Activated CD4-positive, alpha-beta memory T cell treated with anti-CD3 and anti-CD28 coated beads, Interleukin-2, amount 10 ng/mL, durations not matched to agents 7 days and 5 days (primary cell): ENCODE data around the gene ITGB2. TPM values are rescaled to one million over a fixed set of nuclear protein-coding genes. Genes with fewer than 3 reads are reported as not detected.
A peak's percentile ranks its signal among the peaks of the same experiment; 100 is the strongest.

Experiments used
- CTCF ChIA-PET: fragments of 350-600 bp; sonication (Branson Sonifier 250); formaldehyde crosslinking; loops from one replicate; lab custom pipeline; 2021; ENCODE audit warnings: antibody characterized with exemption, inconsistent platforms; lab: Charles Lee
- POLR2A ChIA-PET: fragments of 350-600 bp; sonication (Branson Sonifier 250); formaldehyde crosslinking; loops from one replicate; lab custom pipeline; 2021; ENCODE audit warnings: antibody characterized with exemption; lab: Charles Lee
- DNase-seq: peaks from one replicate; pipeline ENCODE4 v3.0.0-alpha.2; 2020
- H3K27ac Mint-ChIP-seq: one replicate; pipeline ENCODE4 v1.8.0; 2021; ENCODE audit warnings: mild to moderate bottlenecking, mixed read lengths
- H3K27me3 Mint-ChIP-seq: one replicate; pipeline ENCODE4 v1.8.0; 2021; ENCODE audit warnings: mixed read lengths
- H3K36me3 Mint-ChIP-seq: one replicate; pipeline ENCODE4 v1.8.0; 2021; ENCODE audit warnings: low read depth, mixed read lengths
- H3K4me1 Mint-ChIP-seq: one replicate; pipeline ENCODE4 v1.8.0; 2021; ENCODE audit warnings: mixed read lengths
- H3K4me3 Mint-ChIP-seq: one replicate; pipeline ENCODE4 v1.8.0; 2021; ENCODE audit warnings: mild to moderate bottlenecking, mixed read lengths
- H3K9me3 Mint-ChIP-seq: one replicate; pipeline ENCODE4 v1.8.0; 2021; ENCODE audit warnings: mixed read lengths
- total RNA-seq, 2 experiments: library from RNA; stranded (reverse); gene quantifications; one replicate each; pipeline ENCODE4 v1.2.3, GENCODE V29; 2021

Gene ITGB2
- total RNA-seq, 2 experiments from 2014 or later: 631 to 642 TPM

DNA sequence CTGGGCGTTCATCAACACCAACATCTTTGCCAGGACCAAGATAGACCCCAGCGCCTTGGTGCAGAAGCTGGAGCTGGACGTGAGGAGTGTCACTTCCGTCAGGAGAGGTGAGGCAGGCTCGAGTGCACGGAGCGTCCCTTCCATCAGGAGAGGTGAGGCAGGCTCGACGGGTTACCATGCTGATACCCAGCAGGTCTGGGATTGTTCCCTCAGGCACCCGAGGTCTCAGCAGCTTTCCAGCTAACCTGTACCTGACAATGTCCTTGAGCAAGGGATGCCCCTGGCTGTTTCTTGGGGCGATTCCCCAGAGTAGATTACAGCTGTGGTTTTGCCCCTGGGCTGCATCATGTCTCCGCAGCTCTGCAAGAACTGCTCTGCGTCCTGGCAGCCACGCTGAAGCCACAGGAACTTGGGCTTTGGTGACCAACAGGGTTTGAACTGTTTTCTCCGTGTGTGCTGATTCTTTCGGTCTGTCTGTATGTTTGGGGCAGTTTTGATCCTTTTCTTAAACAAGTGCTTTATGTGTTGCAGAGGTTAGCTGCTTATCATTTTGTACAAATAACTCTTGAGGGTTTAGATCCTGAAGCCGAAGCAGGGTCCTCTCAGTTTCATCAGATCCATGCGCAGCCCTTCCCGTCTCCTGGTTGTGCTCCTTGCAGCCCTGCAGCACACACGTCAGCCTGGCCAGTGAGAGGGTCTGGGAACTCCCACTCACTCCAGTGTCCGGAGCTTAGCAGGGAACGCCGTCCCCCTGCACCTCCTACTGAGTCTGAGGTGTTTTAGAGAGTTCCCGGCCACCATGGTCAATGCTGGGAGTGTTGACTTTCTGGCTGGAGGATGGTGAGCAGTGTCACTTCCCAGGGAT, 23.2 kb upstream of the ITGB2 start:
- Mint-ChIP-seq H3K4me1 (peaks cover 48% of the 10 kb centered on the region), H3K4me3 (no peak overlapping the region), H3K27ac (no peak overlapping the region), H3K27me3 (no peaks in the 10 kb centered on the region), H3K36me3 (peaks cover 23% of the 10 kb centered on the region), H3K9me3 (no peaks in the 10 kb centered on the region)
- DNase-seq: no peak
- CTCF ChIA-PET: interaction anchor here (11.6 to 11.8 kb wide), 2 partner anchors 185 to 195 kb away, joined by 150 to 178 read pairs; no protein-coding TSS in a partner anchor
- POLR2A ChIA-PET: interaction anchor here (0.9 to 1.6 kb wide), 3 partner anchors 12 to 182 kb away, joined by 3 to 4 read pairs (median 3); no protein-coding TSS in a partner anchor

DNA sequence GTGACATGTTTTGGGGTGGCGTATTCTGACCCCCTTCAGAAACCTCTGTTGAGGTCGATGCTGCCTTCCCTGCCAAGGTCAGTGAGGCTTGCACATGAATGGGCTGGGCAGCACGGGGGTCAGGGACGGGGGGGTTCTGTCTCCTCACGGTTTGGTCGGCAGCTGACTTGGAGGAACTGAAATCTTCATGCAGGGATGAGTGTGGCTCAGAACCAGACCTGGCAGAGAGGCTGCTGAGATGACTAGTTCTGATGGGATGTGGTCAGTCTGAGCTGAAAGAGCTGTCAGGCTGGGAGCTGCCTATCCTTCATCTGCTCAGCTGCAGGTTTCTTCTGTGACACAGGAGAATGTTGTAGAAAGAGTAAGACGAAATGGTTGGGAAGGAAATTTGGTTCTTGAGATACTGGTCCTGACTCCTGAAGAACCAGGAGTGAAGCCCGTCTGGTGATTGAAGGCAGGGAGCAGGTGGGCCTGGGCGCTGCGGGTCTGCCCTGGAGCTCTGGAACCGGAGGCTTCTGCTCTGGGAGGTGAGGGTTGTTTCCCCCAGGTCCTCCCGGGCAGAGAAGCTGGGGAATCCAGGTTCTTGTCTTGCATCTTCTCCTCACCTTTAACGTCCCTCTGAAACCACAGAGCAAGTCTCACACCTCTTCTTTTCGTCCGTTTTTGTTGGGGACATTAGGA, 22.4 kb upstream of the ITGB2 start:
- CTCF ChIA-PET: interaction anchor here (11.6 to 11.8 kb wide), 2 partner anchors 185 to 196 kb away, joined by 150 to 178 read pairs; no protein-coding TSS in a partner anchor
- Mint-ChIP-seq H3K9me3 (no peaks in the 10 kb centered on the region), H3K4me3 (no peak overlapping the region), H3K27ac (no peak overlapping the region), H3K36me3 (peaks cover 23% of the 10 kb centered on the region), H3K27me3 (no peaks in the 10 kb centered on the region), H3K4me1 (peaks cover 55% of the 10 kb centered on the region)
- POLR2A ChIA-PET: interaction anchor here (1.2 to 1.6 kb wide), 2 partner anchors 50 to 182 kb away, joined by 3 to 4 read pairs; no protein-coding TSS in a partner anchor
- DNase-seq: no peak

DNA sequence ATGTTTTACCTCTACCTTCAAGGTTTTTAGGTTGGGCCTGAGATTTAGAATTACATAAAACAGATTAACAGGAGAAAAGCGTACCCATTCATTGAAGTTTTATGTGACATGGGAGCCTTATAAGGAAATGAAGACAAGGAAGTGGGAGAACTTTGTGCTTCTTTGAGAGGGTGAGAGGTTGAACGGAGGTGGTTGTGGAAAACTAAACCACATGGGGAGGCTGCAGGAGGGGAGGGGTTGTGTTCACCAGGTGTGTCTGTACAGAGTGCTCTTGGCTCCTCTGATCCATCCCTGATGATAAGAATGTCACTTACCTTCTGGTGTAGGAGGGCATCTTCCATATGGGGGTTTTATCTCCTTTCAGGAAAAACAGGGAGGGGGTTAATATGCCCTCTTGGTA, 21.9 kb upstream of the ITGB2 start:
- H3K27me3 Mint-ChIP-seq: no peaks in the 10 kb centered on the region
- H3K36me3 Mint-ChIP-seq: peaks cover 23% of the 10 kb centered on the region
- peak overlapping the region; percentile 42 for H3K27ac Mint-ChIP-seq
- CTCF ChIA-PET: interaction anchor here (11.6 to 11.8 kb wide), 2 partner anchors 186 to 197 kb away, joined by 150 to 178 read pairs; no protein-coding TSS in a partner anchor
- no peaks in the 10 kb centered on the region for H3K9me3 Mint-ChIP-seq
- peaks cover 56% of the 10 kb centered on the region for H3K4me1 Mint-ChIP-seq
- POLR2A ChIA-PET: interaction anchor here (1.1 kb wide), 1 partner anchor 15 kb away, joined by 3 read pairs; no protein-coding TSS in a partner anchor
- DNase-seq: no peak
- H3K4me3 Mint-ChIP-seq: peak overlapping the region; percentile 59

GRCh38 chr21:44941567-44941966, 20.9 kb upstream of the ITGB2 start:
- H3K4me1 Mint-ChIP-seq: peaks cover 57% of the 10 kb centered on the region
- peaks cover 23% of the 10 kb centered on the region for H3K36me3 Mint-ChIP-seq
- POLR2A ChIA-PET: interaction anchor here (0.6 to 1.1 kb wide), 2 partner anchors 14 to 27 kb away, joined by 3 read pairs; no protein-coding TSS in a partner anchor
- CTCF ChIA-PET: interaction anchor here (1.3 to 11.8 kb wide), 4 partner anchors 24 to 198 kb away, joined by 3 to 178 read pairs (median 77); no protein-coding TSS in a partner anchor
- H3K27me3 Mint-ChIP-seq: no peaks in the 10 kb centered on the region
- peak overlapping the region; percentile 86 for H3K4me3 Mint-ChIP-seq
- H3K9me3 Mint-ChIP-seq: no peaks in the 10 kb centered on the region
- no peak for DNase-seq
- no peak overlapping the region for H3K27ac Mint-ChIP-seq

DNA sequence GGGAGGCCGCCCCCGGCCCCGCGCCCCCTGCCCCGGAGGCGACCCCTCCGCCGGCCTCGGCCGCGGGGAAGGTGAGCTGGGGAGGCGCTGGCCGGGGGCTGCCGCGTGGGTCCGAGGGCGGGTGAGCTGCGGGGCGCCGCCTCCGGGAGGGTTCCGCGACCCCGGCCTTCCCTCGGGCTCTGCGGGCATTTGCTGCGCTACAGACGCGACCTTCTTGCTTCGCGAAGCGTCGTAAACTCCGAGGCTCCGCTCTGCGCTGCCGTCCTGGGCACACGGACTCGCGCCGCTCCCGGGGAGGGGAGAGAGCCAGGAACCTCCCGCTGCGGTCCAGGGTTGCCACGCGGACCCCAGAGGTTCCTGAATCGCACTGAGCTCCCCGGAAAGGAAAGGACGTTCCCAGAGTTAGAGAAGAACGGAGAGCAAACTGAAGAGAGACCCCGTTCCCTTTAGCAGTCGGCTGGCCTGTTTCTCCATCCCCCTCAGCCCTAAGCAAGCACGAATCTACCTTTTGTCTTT, 19.5 kb upstream of the ITGB2 start:
- CTCF ChIA-PET: interaction anchor here (0.6 to 11.8 kb wide), 7 partner anchors 8 to 353 kb away, joined by 3 to 178 read pairs (median 5); no protein-coding TSS in a partner anchor
- Mint-ChIP-seq H3K27me3 (no peaks in the 10 kb centered on the region), H3K4me1 (peaks cover 56% of the 10 kb centered on the region), H3K36me3 (peaks cover 19% of the 10 kb centered on the region), H3K4me3 (peak overlapping the region; percentile 86), H3K9me3 (no peaks in the 10 kb centered on the region), H3K27ac (peak overlapping the region; percentile 69)
- POLR2A ChIA-PET: interaction anchor here (0.7 to 1.7 kb wide), 16 partner anchors 8 to 147 kb away, joined by 3 to 11 read pairs (median 4); partner anchors contain the start of genes ITGB2, PTTG1IP and UBE2G2
- DNase-seq: peak; percentile 31

DNA sequence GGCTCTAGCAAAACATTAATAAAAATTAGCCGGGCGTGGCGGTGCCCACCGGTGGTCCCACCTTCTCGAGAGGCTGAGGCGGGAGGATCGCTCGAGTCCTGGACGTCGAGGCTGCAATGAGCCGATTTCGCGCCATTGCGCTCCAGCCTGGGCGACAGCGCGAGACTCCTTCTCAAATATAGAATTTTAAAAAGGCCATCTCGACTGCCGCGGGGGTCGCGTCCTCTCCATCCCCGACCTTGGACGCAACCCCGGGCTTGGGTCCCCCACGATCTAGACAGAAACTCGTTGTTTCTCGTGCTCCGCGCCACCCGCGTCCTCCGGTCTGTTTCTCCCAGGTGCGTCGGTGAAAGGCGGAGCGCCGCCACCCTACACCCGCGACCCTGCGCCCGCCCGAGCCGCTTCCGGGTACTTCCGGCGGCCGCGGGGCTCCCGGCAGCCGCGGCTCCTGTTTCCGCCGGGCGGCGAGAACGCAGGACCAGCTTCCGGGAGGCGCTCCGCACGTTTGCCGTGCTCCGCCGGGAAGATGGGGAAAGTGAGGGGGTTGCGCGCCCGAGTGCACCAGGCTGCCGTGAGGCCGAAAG, 18.9 kb upstream of the ITGB2 start, which contains the start of gene SLX9:
Gene SLX9, plus strand, starts transcription at position 498 of the 584 bp plus-strand sequence. Its CDS starts 29 bp downstream, at position 527.
- CTCF ChIA-PET: interaction anchor here (1.1 to 11.8 kb wide), 5 partner anchors 8 to 200 kb away, joined by 3 to 178 read pairs (median 5); no protein-coding TSS in a partner anchor
- H3K9me3 Mint-ChIP-seq: no peaks in the 10 kb centered on the region
- peaks cover 53% of the 10 kb centered on the region for H3K4me1 Mint-ChIP-seq
- peak; percentile 81 for DNase-seq
- peaks cover 15% of the 10 kb centered on the region for H3K36me3 Mint-ChIP-seq
- POLR2A ChIA-PET: interaction anchor here (0.7 to 1.7 kb wide), 15 partner anchors 8 to 146 kb away, joined by 3 to 11 read pairs (median 4); partner anchors contain the start of genes ITGB2, PTTG1IP and UBE2G2
- H3K27me3 Mint-ChIP-seq: no peaks in the 10 kb centered on the region
- peak within 1 kb of the TSS; percentile 86 for H3K4me3 Mint-ChIP-seq
- H3K27ac Mint-ChIP-seq: peak within 1 kb of the TSS; percentile 73

DNA sequence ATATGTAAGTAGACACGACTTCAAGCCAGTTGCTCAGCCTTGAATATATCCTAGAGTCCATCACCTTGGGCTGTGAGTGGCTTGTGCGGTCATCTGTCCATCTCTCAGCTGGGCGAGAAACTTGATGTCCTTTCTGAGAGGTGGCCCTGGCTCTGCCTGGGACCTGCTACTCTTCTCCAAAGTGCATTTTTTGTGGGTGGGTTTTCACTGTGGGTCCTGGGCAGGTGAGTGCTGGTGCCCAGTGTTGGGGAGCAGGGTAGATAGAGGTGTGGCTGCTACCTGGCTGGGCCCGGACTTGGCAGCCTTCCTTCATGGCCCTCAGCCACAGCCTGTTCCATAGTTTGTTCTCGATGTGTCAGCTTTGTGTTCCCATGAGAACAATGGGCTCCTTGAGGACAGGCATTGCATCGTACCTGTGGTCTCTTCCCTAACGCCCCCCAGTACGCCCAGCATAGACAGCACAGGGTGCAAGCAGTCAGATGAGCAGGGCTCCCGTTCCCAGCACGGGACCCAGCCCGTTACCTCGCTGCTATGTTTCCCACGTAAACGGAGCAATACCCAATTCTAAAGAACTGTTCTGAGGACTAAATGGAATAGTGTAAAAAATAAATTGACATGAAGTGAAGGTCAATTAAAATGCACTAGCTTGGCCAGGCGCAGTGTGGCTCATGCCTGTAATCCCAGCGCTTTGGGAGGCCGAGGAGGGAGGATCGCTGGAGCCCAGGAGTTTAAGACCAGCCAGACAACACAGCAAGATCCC, 18.3 kb upstream of the ITGB2 start:
- H3K9me3 Mint-ChIP-seq: no peaks in the 10 kb centered on the region
- H3K27ac Mint-ChIP-seq: peak overlapping the region; percentile 73
- H3K4me1 Mint-ChIP-seq: peaks cover 48% of the 10 kb centered on the region
- POLR2A ChIA-PET: interaction anchor here (1.0 to 1.7 kb wide), 10 partner anchors 7 to 146 kb away, joined by 3 to 11 read pairs (median 4); partner anchors contain the start of genes ITGB2 and PTTG1IP
- no peaks in the 10 kb centered on the region for H3K27me3 Mint-ChIP-seq
- CTCF ChIA-PET: interaction anchor here (1.1 to 11.8 kb wide), 3 partner anchors 11 to 190 kb away, joined by 3 to 150 read pairs (median 5); no protein-coding TSS in a partner anchor
- peaks cover 10% of the 10 kb centered on the region for H3K36me3 Mint-ChIP-seq
- DNase-seq: no peak
- peak overlapping the region; percentile 81 for H3K4me3 Mint-ChIP-seq

- no peaks in the 10 kb centered on the region for H3K27me3 Mint-ChIP-seq
- H3K4me3 Mint-ChIP-seq: no peak overlapping the region
- ChIA-PET CTCF (interaction anchor here (0.5 kb wide), 1 partner anchor 339 kb away, joined by 3 read pairs; no protein-coding TSS in a partner anchor), POLR2A (interaction anchor here (1.4 to 2.2 kb wide), 2 partner anchors 42 to 61 kb away, joined by 7 to 8 read pairs; partner anchors contain the start of gene PTTG1IP)
- peaks cover 32% of the 10 kb centered on the region for H3K4me1 Mint-ChIP-seq
- no peaks in the 10 kb centered on the region for H3K9me3 Mint-ChIP-seq
- DNase-seq: no peak
- H3K27ac Mint-ChIP-seq: no peak overlapping the region
- peaks cover under 1% of the 10 kb centered on the region for H3K36me3 Mint-ChIP-seq
Measured at GRCh38 chr21:44935533-44935927, 14.8 kb upstream of the ITGB2 start.

- H3K4me1 Mint-ChIP-seq: peaks cover 33% of the 10 kb centered on the region
- ChIA-PET CTCF (interaction anchor here (0.9 to 1.2 kb wide), 3 partner anchors 21 to 141 kb away, joined by 3 to 8 read pairs (median 3); no protein-coding TSS in a partner anchor), POLR2A (interaction anchor here (1.4 to 2.2 kb wide), 3 partner anchors 22 to 61 kb away, joined by 7 to 8 read pairs (median 7); partner anchors contain the start of gene PTTG1IP)
- no peaks in the 10 kb centered on the region for H3K9me3 Mint-ChIP-seq
- H3K36me3 Mint-ChIP-seq: no peaks in the 10 kb centered on the region
- no peaks in the 10 kb centered on the region for H3K27me3 Mint-ChIP-seq
- H3K27ac Mint-ChIP-seq: no peak overlapping the region
- no peak overlapping the region for H3K4me3 Mint-ChIP-seq
- DNase-seq: no peak
Measured at GRCh38 chr21:44934797-44935532, 14.3 kb upstream of the ITGB2 start.

DNA sequence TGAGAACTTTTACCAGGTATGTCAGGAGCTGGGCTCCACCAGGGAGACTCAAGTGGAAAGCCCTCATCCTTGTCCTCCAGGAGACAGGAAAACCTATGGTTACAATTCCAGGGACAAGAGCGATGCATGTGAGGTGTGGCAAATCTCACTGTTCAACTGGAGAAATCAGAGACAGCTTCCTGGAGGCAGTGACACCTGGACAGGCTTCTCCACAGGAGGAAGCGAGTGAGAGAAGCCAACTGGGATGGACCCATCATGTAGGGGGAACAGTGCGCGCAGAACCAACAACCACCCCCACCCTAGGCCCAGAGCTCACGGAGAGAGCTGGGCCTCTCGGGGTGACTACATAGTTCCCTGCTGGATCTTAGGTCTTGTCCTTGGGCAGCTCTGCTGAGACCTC, 13.6 kb upstream of the ITGB2 start:
- no peak for DNase-seq
- Mint-ChIP-seq H3K27me3 (no peaks in the 10 kb centered on the region), H3K36me3 (peaks cover 5% of the 10 kb centered on the region), H3K4me1 (peaks cover 38% of the 10 kb centered on the region), H3K4me3 (no peak overlapping the region), H3K27ac (no peak overlapping the region), H3K9me3 (no peaks in the 10 kb centered on the region)
- ChIA-PET POLR2A (interaction anchor here (1.4 to 2.2 kb wide), 3 partner anchors 21 to 60 kb away, joined by 7 to 8 read pairs (median 7); partner anchors contain the start of gene PTTG1IP), CTCF (interaction anchor here (0.9 to 1.2 kb wide), 5 partner anchors 21 to 204 kb away, joined by 3 to 8 read pairs (median 3); no protein-coding TSS in a partner anchor)
